OCI-LY7 (cell line): Measurements from ENCODE around the gene CYBRD1.

Source experiments
- EZH2phosphoT487 ChIP-seq: fragments of 200-600 bp; sonication (generic); IDR thresholded peaks from 2 replicates; pipeline ENCODE4 v1.6.1; 2018; ENCODE audit warnings: low read depth, borderline replicate concordance, mild to moderate bottlenecking, mixed run types, antibody characterized with exemption, low read length, moderate library complexity, mixed read lengths
- TF ChIP-seq, protein P1 (sequence below): fragments of 200-600 bp; sonication (generic); conservative IDR thresholded peaks from 2 replicates; pipeline ENCODE4 v1.5.1; 2014; ENCODE audit warnings: mild to moderate bottlenecking, antibody characterized with exemption, low read length, moderate library complexity, mixed read lengths

DNA sequence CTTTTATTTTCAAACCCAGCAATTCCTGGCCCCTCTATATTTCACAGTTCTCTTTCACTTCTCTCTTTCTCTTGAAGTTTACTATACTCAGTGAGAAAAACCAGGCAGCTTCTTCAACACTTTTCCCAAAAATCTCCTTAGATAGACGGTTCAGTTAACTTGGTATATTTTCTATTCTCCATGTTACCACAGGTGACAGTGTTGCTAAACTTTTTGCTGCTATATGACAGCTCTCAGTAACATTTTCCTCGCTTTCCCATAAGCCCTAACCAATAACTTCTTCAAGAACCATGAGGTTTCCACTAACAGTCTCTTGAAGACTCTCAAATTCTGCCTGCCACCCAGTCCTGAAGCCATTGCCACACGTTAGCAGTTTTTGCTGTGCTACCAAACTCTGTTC lies 45.8 kb downstream of the CYBRD1 start:
- TF ChIP-seq, protein P1, sequence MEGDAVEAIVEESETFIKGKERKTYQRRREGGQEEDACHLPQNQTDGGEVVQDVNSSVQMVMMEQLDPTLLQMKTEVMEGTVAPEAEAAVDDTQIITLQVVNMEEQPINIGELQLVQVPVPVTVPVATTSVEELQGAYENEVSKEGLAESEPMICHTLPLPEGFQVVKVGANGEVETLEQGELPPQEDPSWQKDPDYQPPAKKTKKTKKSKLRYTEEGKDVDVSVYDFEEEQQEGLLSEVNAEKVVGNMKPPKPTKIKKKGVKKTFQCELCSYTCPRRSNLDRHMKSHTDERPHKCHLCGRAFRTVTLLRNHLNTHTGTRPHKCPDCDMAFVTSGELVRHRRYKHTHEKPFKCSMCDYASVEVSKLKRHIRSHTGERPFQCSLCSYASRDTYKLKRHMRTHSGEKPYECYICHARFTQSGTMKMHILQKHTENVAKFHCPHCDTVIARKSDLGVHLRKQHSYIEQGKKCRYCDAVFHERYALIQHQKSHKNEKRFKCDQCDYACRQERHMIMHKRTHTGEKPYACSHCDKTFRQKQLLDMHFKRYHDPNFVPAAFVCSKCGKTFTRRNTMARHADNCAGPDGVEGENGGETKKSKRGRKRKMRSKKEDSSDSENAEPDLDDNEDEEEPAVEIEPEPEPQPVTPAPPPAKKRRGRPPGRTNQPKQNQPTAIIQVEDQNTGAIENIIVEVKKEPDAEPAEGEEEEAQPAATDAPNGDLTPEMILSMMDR: peak; percentile 50
- TF ChIP-seq EZH2phosphoT487: no peak
